ENCODE results near the gene PKD2L1. TPM values are rescaled to one million over a fixed set of nuclear protein-coding genes. Genes with fewer than 3 reads are reported as not detected.
"Not testable (repeated sequence)": the region's sequence is repeated elsewhere in the genome, so short reads cannot be mapped to it uniquely, and the experiment has no call there.

PKD2L1 gene
- total RNA-seq, 4 donors from 2014 or later, result not detected

- H3K27me3 ChIP-seq, result no peaks in the 10 kb centered on the region
- intact Hi-C loops (cut with DNase I), result no loop called here
- no peak for DNase-seq
- TF ChIP-seq, protein P1, sequence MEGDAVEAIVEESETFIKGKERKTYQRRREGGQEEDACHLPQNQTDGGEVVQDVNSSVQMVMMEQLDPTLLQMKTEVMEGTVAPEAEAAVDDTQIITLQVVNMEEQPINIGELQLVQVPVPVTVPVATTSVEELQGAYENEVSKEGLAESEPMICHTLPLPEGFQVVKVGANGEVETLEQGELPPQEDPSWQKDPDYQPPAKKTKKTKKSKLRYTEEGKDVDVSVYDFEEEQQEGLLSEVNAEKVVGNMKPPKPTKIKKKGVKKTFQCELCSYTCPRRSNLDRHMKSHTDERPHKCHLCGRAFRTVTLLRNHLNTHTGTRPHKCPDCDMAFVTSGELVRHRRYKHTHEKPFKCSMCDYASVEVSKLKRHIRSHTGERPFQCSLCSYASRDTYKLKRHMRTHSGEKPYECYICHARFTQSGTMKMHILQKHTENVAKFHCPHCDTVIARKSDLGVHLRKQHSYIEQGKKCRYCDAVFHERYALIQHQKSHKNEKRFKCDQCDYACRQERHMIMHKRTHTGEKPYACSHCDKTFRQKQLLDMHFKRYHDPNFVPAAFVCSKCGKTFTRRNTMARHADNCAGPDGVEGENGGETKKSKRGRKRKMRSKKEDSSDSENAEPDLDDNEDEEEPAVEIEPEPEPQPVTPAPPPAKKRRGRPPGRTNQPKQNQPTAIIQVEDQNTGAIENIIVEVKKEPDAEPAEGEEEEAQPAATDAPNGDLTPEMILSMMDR (IDR thresholded peaks at IDR 0.05), result no peak
- TF ChIP-seq POLR2A (IDR thresholded peaks at IDR 0.05), result no peak
- WGBS, 2 donors, result 83 to 90% methylated on average over 3 of the region's 3 CpGs
- no peaks in the 10 kb centered on the region for H3K4me1 ChIP-seq
- no peaks in the 10 kb centered on the region for H3K36me3 ChIP-seq
- no peak overlapping the region for H3K4me3 ChIP-seq (replicated peaks in 1 of 3)
- H3K27ac ChIP-seq, result no peak overlapping the region
- no peaks in the 10 kb centered on the region for H3K9me3 ChIP-seq
These were observed 22.3 kb downstream of the PKD2L1 start for GRCh38 chr10:100307684-100308083.

GRCh38 chr10:100306861-100307260 is 23.2 kb downstream of the PKD2L1 start:
- 84 to 92% methylated on average over 5 of the region's 5 CpGs for WGBS, 2 donors
- H3K9me3 ChIP-seq, result no peaks in the 10 kb centered on the region
- H3K36me3 ChIP-seq, result no peaks in the 10 kb centered on the region
- intact Hi-C loops (cut with DNase I), result no loop called here
- no peaks in the 10 kb centered on the region for H3K27me3 ChIP-seq
- H3K4me1 ChIP-seq, result no peaks in the 10 kb centered on the region
- no peak overlapping the region for H3K27ac ChIP-seq
- H3K4me3 ChIP-seq (replicated peaks in 1 of 3), result no peak overlapping the region
- DNase-seq, result no peak
- TF ChIP-seq POLR2A (IDR thresholded peaks at IDR 0.05), result no peak
- TF ChIP-seq, protein P1 (IDR thresholded peaks at IDR 0.05), result no peak

GRCh38 chr10:100304414-100304813 is 25.6 kb downstream of the PKD2L1 start:
- Histone ChIP-seq H3K9me3 (no peaks in the 10 kb centered on the region), H3K4me3 (replicated peaks in 1 of 3) (no peak overlapping the region), H3K4me1 (no peaks in the 10 kb centered on the region), H3K27ac (no peak overlapping the region), H3K27me3 (no peaks in the 10 kb centered on the region), H3K36me3 (no peaks in the 10 kb centered on the region)
- no peak for TF ChIP-seq POLR2A (IDR thresholded peaks at IDR 0.05)
- TF ChIP-seq, protein P1 (IDR thresholded peaks at IDR 0.05), result no peak
- DNase-seq, result no peak
- WGBS, 2 donors, result 89 to 92% methylated on average over 3 of the region's 3 CpGs
- intact Hi-C loops (cut with DNase I), result no loop called here

- no peaks in the 10 kb centered on the region for H3K36me3 ChIP-seq
- no peaks in the 10 kb centered on the region for H3K27me3 ChIP-seq
- no peak overlapping the region for H3K4me3 ChIP-seq (replicated peaks in 1 of 3)
- intact Hi-C loops (cut with DNase I), result no loop called here
- no peak for TF ChIP-seq POLR2A (IDR thresholded peaks at IDR 0.05)
- TF ChIP-seq, protein P1 (IDR thresholded peaks at IDR 0.05), result peak in 4 of 6 experiments; percentile 12 to 44 (median 42)
- WGBS, 2 donors, result 24 to 33% methylated on average over 7 of the region's 7 CpGs
- H3K27ac ChIP-seq, result no peak overlapping the region
- no peaks in the 10 kb centered on the region for H3K9me3 ChIP-seq
- DNase-seq, result no peak
- H3K4me1 ChIP-seq, result no peaks in the 10 kb centered on the region
These were observed 26.2 kb downstream of the PKD2L1 start for GRCh38 chr10:100303724-100304319.

GRCh38 chr10:100301123-100301522 is 28.9 kb downstream of the PKD2L1 start:
- H3K36me3 ChIP-seq; DNase-seq; H3K27ac ChIP-seq; H3K4me1 ChIP-seq; H3K4me3 ChIP-seq (replicated peaks in 1 of 3); H3K27me3 ChIP-seq; intact Hi-C loops (cut with DNase I); H3K9me3 ChIP-seq: not testable (repeated sequence)
- 52 to 59% methylated on average over 5 of the region's 5 CpGs for WGBS, 2 donors

Data from thyroid gland (tissue), 4 donors.